Keratinocyte (primary cell): ENCODE data around the gene RPL13A.
"Not testable (repeated sequence)": the region's sequence is repeated elsewhere in the genome, so short reads cannot be mapped to it uniquely, and the experiment has no call there.

Experiments
- CTCF ChIP-seq, 3 experiments: IDR thresholded peaks in 1 of 3; conservative IDR thresholded peaks in 1 of 3; optimal IDR thresholded peaks in 1 of 3; 2 replicates in 2 of 3; 3 replicates in 1 of 3; pipeline versions ENCODE3 to v1.5.1; 2011; ENCODE audit warnings: low read length in 3 of 3, mild to moderate bottlenecking in 3 of 3, moderate library complexity in 2 of 3, control low read depth in 1 of 3, inconsistent platforms in 1 of 3; ENCODE audit not compliant: insufficient read depth in 2 of 3; ENCODE audit errors: extremely low read depth in 1 of 3
- EZH2 ChIP-seq: IDR thresholded peaks from one replicate; pipeline ENCODE4 v1.6.1; 2012; ENCODE audit warnings: inconsistent platforms, mild to moderate bottlenecking, low read length, moderate library complexity

- not testable (repeated sequence) for TF ChIP-seq CTCF (optimal IDR thresholded peaks at IDR 0.05 in 1 of 3, IDR thresholded peaks at IDR 0.05 in 1 of 3, conservative IDR thresholded peaks at IDR 0.05 in 1 of 3; ENCODE audit: extremely low read depth in 1 of 3, insufficient read depth in 2 of 3, low read length in 3 of 3); EZH2
Observed at GRCh38 chr19:49444100-49444700, 43.2 kb upstream of the RPL13A start.
